ENCODE data around the gene RASA1. TPM values are rescaled to one million over a fixed set of nuclear protein-coding genes. Genes with fewer than 3 reads are reported as not detected.

Gene RASA1
- total and polyA plus RNA-seq, 9 donors: 19.6 to 33.9 (median 30.2) TPM

DNA sequence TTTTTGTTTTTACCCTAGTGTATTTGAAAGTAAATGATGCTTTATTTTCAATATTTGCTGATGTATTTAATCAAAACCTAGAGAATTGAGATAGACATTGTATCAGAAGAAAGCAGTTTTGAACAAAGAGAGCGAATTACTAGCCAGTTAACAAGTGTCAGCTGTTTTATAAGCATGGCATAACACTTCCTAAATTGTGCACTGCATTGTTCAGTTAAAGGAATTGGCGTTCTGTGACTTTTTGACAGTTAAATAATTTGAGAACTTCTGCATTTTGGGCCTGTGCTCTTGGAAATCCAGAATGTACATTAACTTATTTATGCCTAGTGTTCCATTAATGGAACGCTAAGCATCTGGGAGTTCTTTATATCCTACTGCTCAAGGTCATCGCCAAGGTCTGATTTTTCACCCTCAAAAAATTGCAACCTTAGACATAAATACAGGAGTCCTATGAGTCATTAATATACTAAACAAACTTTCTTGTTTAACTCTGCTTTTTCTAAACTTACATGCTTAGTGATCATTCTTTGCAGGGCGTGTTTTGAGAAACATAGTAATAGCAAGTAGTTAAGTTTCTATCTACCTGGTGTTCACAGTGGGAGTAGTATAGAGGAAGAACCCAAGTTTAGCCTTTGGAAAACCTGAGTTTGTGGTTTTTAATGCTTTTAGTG lies 31.1 kb downstream of the RASA1 start:
- Histone ChIP-seq H3K27me3 (no peaks in the 10 kb centered on the region), H3K9me3 (no peaks in the 10 kb centered on the region), H3K4me3 (no peak overlapping the region), H3K4me1 (ENCODE audit: insufficient read depth) (peaks cover 5% of the 10 kb centered on the region), H3K27ac (no peak overlapping the region), H3K36me3 (no peaks in the 10 kb centered on the region)
- TF ChIP-seq, protein P1, sequence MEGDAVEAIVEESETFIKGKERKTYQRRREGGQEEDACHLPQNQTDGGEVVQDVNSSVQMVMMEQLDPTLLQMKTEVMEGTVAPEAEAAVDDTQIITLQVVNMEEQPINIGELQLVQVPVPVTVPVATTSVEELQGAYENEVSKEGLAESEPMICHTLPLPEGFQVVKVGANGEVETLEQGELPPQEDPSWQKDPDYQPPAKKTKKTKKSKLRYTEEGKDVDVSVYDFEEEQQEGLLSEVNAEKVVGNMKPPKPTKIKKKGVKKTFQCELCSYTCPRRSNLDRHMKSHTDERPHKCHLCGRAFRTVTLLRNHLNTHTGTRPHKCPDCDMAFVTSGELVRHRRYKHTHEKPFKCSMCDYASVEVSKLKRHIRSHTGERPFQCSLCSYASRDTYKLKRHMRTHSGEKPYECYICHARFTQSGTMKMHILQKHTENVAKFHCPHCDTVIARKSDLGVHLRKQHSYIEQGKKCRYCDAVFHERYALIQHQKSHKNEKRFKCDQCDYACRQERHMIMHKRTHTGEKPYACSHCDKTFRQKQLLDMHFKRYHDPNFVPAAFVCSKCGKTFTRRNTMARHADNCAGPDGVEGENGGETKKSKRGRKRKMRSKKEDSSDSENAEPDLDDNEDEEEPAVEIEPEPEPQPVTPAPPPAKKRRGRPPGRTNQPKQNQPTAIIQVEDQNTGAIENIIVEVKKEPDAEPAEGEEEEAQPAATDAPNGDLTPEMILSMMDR (IDR thresholded peaks at IDR 0.05): no peak
- TF ChIP-seq POLR2A (IDR thresholded peaks at IDR 0.05) (no peak), EP300 (IDR thresholded peaks at IDR 0.05) (no peak)
- intact Hi-C loops (cut with DNase I): no loop called here
- DNase-seq: no peak
- WGBS, 3 donors: 63 to 80% (median 68%) methylated on average over 5 of the region's 5 CpGs

DNA sequence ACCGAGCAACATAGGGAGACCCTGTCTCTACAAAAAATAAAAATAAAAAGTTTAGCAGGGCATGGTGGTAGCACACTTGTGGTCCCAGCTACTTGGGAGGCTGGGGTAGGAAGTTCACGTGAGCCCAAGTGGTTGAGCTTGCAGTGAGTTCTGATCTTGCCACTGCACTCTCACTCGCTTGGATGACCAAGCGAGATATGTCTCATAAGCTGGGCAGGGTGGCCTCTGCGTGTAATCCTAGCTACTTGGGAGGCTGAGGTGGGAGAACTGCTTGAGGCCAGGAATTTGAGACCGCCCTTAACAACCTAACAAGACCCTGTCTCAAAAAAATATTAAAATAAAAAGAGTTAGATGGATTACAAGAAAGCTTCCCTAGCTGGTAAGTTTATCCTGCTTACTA lies 32.5 kb downstream of the RASA1 start:
- Histone ChIP-seq H3K27me3 (no peaks in the 10 kb centered on the region), H3K36me3 (no peaks in the 10 kb centered on the region), H3K27ac (no peak overlapping the region), H3K9me3 (no peaks in the 10 kb centered on the region), H3K4me1 (ENCODE audit: insufficient read depth) (peaks cover 5% of the 10 kb centered on the region), H3K4me3 (no peak overlapping the region)
- TF ChIP-seq, protein P1 (IDR thresholded peaks at IDR 0.05): no peak
- intact Hi-C loops (cut with DNase I): no loop called here
- DNase-seq: no peak
- 95 to 97% (median 95%) methylated on average over 6 of the region's 6 CpGs for WGBS, 3 donors

- Histone ChIP-seq H3K9me3 (no peaks in the 10 kb centered on the region), H3K27ac (no peak overlapping the region), H3K4me1 (ENCODE audit: insufficient read depth) (peaks cover 3% of the 10 kb centered on the region), H3K36me3 (no peaks in the 10 kb centered on the region), H3K4me3 (no peak overlapping the region), H3K27me3 (no peaks in the 10 kb centered on the region)
- 77 to 84% (median 81%) methylated on average over 2 of the region's 2 CpGs for WGBS, 3 donors
- intact Hi-C loops (cut with DNase I): no loop called here
- DNase-seq: no peak
- TF ChIP-seq, protein P1 (IDR thresholded peaks at IDR 0.05): no peak
- no peak for TF ChIP-seq POLR2A (IDR thresholded peaks at IDR 0.05)
- TF ChIP-seq EP300 (IDR thresholded peaks at IDR 0.05): no peak
Measured at GRCh38 chr5:87300744-87301143, 33.1 kb downstream of the RASA1 start.

GRCh38 chr5:87302061-87302460 lies 34.4 kb downstream of the RASA1 start:
- intact Hi-C loops (cut with DNase I): no loop called here
- H3K27me3 ChIP-seq: no peaks in the 10 kb centered on the region
- H3K36me3 ChIP-seq: no peaks in the 10 kb centered on the region
- H3K9me3 ChIP-seq: no peaks in the 10 kb centered on the region
- no peak overlapping the region for H3K27ac ChIP-seq
- no peak for DNase-seq
- H3K4me1 ChIP-seq (ENCODE audit: insufficient read depth): peaks cover 3% of the 10 kb centered on the region
- H3K4me3 ChIP-seq: no peak overlapping the region
- TF ChIP-seq EP300 (IDR thresholded peaks at IDR 0.05): no peak
- no peak for TF ChIP-seq POLR2A (IDR thresholded peaks at IDR 0.05)
- TF ChIP-seq, protein P1 (IDR thresholded peaks at IDR 0.05): no peak

All from ovary (tissue), 9 donors.